Lower leg skin (tissue), 3 donors: ENCODE measurements around the gene FNIP2.

ENCODE experiments used
- POLR2A ChIP-seq, 2 donors: fragments of 450-650 bp; IDR thresholded peaks; one replicate each; pipeline ENCODE4 v1.6.1; 2016 to 2017; ENCODE audit warnings: antibody characterized with exemption in 2 of 2, mild to moderate bottlenecking in 1 of 2, moderate library complexity in 1 of 2
- TF ChIP-seq, protein P1 (sequence below), 3 donors: fragments of 450-650 bp; IDR thresholded peaks; one replicate each; pipeline ENCODE4 v1.5.1; 2016; ENCODE audit warnings: antibody characterized with exemption in 3 of 3, mild to moderate bottlenecking in 3 of 3, moderate library complexity in 2 of 3

GRCh38 chr4:158796370-158797140 lies 27.7 kb downstream of the FNIP2 start:
- TF ChIP-seq, protein P1, sequence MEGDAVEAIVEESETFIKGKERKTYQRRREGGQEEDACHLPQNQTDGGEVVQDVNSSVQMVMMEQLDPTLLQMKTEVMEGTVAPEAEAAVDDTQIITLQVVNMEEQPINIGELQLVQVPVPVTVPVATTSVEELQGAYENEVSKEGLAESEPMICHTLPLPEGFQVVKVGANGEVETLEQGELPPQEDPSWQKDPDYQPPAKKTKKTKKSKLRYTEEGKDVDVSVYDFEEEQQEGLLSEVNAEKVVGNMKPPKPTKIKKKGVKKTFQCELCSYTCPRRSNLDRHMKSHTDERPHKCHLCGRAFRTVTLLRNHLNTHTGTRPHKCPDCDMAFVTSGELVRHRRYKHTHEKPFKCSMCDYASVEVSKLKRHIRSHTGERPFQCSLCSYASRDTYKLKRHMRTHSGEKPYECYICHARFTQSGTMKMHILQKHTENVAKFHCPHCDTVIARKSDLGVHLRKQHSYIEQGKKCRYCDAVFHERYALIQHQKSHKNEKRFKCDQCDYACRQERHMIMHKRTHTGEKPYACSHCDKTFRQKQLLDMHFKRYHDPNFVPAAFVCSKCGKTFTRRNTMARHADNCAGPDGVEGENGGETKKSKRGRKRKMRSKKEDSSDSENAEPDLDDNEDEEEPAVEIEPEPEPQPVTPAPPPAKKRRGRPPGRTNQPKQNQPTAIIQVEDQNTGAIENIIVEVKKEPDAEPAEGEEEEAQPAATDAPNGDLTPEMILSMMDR (IDR thresholded peaks at IDR 0.05), result no peak
- no peak for TF ChIP-seq POLR2A (IDR thresholded peaks at IDR 0.05)
